ENCODE measurements around the gene SYTL1.

DNA sequence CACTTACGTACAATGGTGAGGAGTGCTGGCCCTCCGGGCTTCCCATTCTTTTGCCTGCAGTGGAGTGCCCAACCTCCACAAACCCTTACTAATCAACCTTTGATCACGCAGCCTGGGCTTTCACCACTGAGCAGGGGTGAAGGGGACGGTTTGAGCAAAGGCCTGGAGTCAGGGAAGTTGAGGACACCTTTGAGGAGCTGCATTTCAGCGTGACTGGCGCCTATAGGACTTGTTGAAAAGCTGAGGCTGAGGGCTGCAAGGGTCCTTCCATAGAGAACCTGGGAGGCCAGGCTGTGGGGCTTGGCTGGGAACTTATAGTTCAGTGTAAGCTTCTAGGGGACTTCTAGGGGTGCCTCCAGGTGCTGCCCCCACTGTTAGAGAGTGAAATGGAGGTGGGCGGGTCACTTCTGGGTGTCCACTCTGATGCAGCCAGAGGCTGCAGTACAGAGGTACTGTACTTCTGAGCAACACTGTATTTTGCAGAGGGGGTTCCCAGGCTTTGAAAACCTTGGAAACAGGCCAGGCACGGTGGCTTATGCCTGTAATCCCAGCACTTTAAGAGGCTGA is 9.8 kb downstream of the SYTL1 start:
- TF ChIP-seq, protein P1, sequence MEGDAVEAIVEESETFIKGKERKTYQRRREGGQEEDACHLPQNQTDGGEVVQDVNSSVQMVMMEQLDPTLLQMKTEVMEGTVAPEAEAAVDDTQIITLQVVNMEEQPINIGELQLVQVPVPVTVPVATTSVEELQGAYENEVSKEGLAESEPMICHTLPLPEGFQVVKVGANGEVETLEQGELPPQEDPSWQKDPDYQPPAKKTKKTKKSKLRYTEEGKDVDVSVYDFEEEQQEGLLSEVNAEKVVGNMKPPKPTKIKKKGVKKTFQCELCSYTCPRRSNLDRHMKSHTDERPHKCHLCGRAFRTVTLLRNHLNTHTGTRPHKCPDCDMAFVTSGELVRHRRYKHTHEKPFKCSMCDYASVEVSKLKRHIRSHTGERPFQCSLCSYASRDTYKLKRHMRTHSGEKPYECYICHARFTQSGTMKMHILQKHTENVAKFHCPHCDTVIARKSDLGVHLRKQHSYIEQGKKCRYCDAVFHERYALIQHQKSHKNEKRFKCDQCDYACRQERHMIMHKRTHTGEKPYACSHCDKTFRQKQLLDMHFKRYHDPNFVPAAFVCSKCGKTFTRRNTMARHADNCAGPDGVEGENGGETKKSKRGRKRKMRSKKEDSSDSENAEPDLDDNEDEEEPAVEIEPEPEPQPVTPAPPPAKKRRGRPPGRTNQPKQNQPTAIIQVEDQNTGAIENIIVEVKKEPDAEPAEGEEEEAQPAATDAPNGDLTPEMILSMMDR (IDR thresholded peaks at IDR 0.05; ENCODE audit: borderline replicate concordance, extremely low read depth, low read length, poor library complexity, severe bottlenecking): no peak
- no peak for TF ChIP-seq EZH2 (IDR thresholded peaks at IDR 0.05; ENCODE audit: borderline replicate concordance, low read depth, low read length, severe bottlenecking)
